ENCODE results near the gene EIF1B. TPM values are rescaled to one million over a fixed set of nuclear protein-coding genes. Genes with fewer than 3 reads are reported as not detected.

EIF1B gene
- total RNA-seq, 1 experiment from 2014 or later: 33.6 TPM

DNA sequence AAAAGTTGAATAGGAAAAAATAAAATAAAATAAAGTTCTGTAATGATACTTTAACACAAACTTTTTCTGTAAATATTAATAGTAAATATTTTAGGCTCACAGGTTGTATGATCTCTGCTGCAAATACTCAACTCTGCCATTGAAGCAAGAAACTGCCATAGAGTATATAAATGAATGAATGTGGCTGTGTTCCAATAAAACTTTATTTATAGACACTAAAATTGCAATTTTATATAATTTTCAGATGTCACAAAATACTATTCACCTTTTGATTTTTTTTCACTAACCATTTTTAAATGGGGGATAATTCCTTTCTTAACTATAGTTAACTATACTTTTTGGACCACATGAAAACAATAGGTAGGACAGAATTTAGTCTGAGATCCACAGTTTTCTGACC, 16.0 kb downstream of the EIF1B start:
- DNase-seq (ENCODE audit: low read depth, low spot score): no peak
- no peaks in the 10 kb centered on the region for H3K27me3 ChIP-seq (ENCODE audit: insufficient read depth, low read length)
- no peaks in the 10 kb centered on the region for H4K20me1 ChIP-seq (ENCODE audit: insufficient read depth)
- intact Hi-C loops (cut with micrococcal nuclease): loop anchor here (5.0 to 10.0 kb wide), 2 partner anchors 257 to 879 kb away; no protein-coding TSS in a partner anchor
- no peak overlapping the region for H3K4me3 ChIP-seq (replicated peaks in 1 of 2; ENCODE audit: low read depth in 1 of 2, low read length in 2 of 2)
- no peaks in the 10 kb centered on the region for H3K36me3 ChIP-seq (ENCODE audit: control insufficient read depth in 1 of 2, insufficient read depth in 2 of 2, low read length in 2 of 2)
- ChIA-PET CTCF (no interaction called here), POLR2A (no interaction called here), RAD21 (ENCODE audit: low non-redundant PET in 1 of 2, low total read pairs in 2 of 2, uncharacterized antibody in 2 of 2, unreplicated experiment in 2 of 2) (no interaction called here)
- no peaks in the 10 kb centered on the region for H3K4me1 ChIP-seq (ENCODE audit: control insufficient read depth in 1 of 2, insufficient read depth in 2 of 2, low read length in 2 of 2)
- TF ChIP-seq ELF1 (IDR thresholded peaks at IDR 0.05; ENCODE audit: borderline replicate concordance, low read depth) (no peak), JUND (IDR thresholded peaks at IDR 0.05) (no peak), EGR1 (IDR thresholded peaks at IDR 0.05; ENCODE audit: low read depth) (no peak), ZNF274 (IDR thresholded peaks at IDR 0.05; ENCODE audit: low read depth, low read length) (no peak), POLR2A (IDR thresholded peaks at IDR 0.05; ENCODE audit: borderline replicate concordance, extremely low read depth, insufficient read depth, insufficient read length) (no peak), EZH2 (IDR thresholded peaks at IDR 0.05) (no peak), RAD21 (IDR thresholded peaks at IDR 0.05; ENCODE audit: low read depth) (no peak), CBX3 (IDR thresholded peaks at IDR 0.05; ENCODE audit: low read depth) (no peak), YY1 (IDR thresholded peaks at IDR 0.05; ENCODE audit: extremely low read depth, insufficient replicate concordance, low read depth, low read length) (no peak), TCF7L2 (IDR thresholded peaks at IDR 0.05; ENCODE audit: borderline replicate concordance, extremely low read depth, insufficient read depth, insufficient read length) (no peak)
- TF ChIP-seq, protein P1, sequence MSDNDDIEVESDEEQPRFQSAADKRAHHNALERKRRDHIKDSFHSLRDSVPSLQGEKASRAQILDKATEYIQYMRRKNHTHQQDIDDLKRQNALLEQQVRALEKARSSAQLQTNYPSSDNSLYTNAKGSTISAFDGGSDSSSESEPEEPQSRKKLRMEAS (IDR thresholded peaks at IDR 0.05): no peak
- TF ChIP-seq, protein P2, sequence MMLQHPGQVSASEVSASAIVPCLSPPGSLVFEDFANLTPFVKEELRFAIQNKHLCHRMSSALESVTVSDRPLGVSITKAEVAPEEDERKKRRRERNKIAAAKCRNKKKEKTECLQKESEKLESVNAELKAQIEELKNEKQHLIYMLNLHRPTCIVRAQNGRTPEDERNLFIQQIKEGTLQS (IDR thresholded peaks at IDR 0.05): no peak
- no peak overlapping the region for H3K9ac ChIP-seq (ENCODE audit: low read length)
- BruUV-seq (replicated peaks): no TSS peak
- H2AFZ ChIP-seq (ENCODE audit: low read depth, low read length, poor library complexity, severe bottlenecking): no peak overlapping the region
- no peak for ATAC-seq
- H3K4me2 ChIP-seq (ENCODE audit: low read length): no peak overlapping the region
- H3K79me2 ChIP-seq (ENCODE audit: insufficient read depth, low read length): no peaks in the 10 kb centered on the region
- no peaks in the 10 kb centered on the region for H3K9me2 ChIP-seq (ENCODE audit: insufficient read depth)
- H3K27ac ChIP-seq (ENCODE audit: low read depth, low read length): no peak overlapping the region
- no peaks in the 10 kb centered on the region for H3K9me3 ChIP-seq (ENCODE audit: control insufficient read depth in 1 of 2, insufficient read depth in 1 of 2, low read depth in 1 of 2, low read length in 2 of 2)

DNA sequence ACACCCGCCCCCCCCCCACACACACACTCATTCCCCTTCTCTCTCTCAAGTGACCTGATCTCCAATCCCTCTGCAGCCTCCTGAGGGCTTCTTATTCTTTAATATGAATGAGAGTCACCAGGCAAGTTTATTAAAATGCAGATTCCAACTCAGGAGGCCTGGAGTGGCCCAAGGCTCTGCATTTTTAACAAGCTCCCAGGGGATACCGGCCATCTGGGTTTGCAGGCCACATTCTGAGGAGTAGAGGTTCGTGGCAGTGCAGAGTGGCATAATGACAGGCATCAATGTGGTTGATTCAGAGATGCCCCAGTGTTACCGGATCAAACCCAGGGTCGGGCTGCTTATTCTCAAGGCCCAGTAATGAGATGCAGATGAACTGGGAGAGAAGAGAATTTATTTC, 18.9 kb downstream of the EIF1B start:
- H4K20me1 ChIP-seq (ENCODE audit: insufficient read depth): no peaks in the 10 kb centered on the region
- H3K79me2 ChIP-seq (ENCODE audit: insufficient read depth, low read length): no peaks in the 10 kb centered on the region
- BruUV-seq (replicated peaks): no TSS peak
- H3K4me1 ChIP-seq (ENCODE audit: control insufficient read depth in 1 of 2, insufficient read depth in 2 of 2, low read length in 2 of 2): no peaks in the 10 kb centered on the region
- DNase-seq (ENCODE audit: low read depth, low spot score): no peak
- no peak overlapping the region for H3K4me2 ChIP-seq (ENCODE audit: low read length)
- no peak for ATAC-seq
- no peak overlapping the region for H3K4me3 ChIP-seq (replicated peaks in 1 of 2; ENCODE audit: low read depth in 1 of 2, low read length in 2 of 2)
- H3K27ac ChIP-seq (ENCODE audit: low read depth, low read length): no peak overlapping the region
- no peaks in the 10 kb centered on the region for H3K27me3 ChIP-seq (ENCODE audit: insufficient read depth, low read length)
- H3K9me3 ChIP-seq (ENCODE audit: control insufficient read depth in 1 of 2, insufficient read depth in 1 of 2, low read depth in 1 of 2, low read length in 2 of 2): no peaks in the 10 kb centered on the region
- H3K9ac ChIP-seq (ENCODE audit: low read length): no peak overlapping the region
- ChIA-PET CTCF (no interaction called here), POLR2A (no interaction called here), RAD21 (ENCODE audit: low non-redundant PET in 1 of 2, low total read pairs in 2 of 2, uncharacterized antibody in 2 of 2, unreplicated experiment in 2 of 2) (no interaction called here)
- no peaks in the 10 kb centered on the region for H3K36me3 ChIP-seq (ENCODE audit: control insufficient read depth in 1 of 2, insufficient read depth in 2 of 2, low read length in 2 of 2)
- H3K9me2 ChIP-seq (ENCODE audit: insufficient read depth): no peaks in the 10 kb centered on the region
- no peak overlapping the region for H2AFZ ChIP-seq (ENCODE audit: low read depth, low read length, poor library complexity, severe bottlenecking)
- intact Hi-C loops (cut with micrococcal nuclease): loop anchor here (5.0 to 10.0 kb wide), 2 partner anchors 254 to 876 kb away; no protein-coding TSS in a partner anchor
- TF ChIP-seq, protein P1 (IDR thresholded peaks at IDR 0.05): no peak
- TF ChIP-seq SRF (IDR thresholded peaks at IDR 0.05; ENCODE audit: low read depth) (no peak), RAD21 (IDR thresholded peaks at IDR 0.05; ENCODE audit: low read depth) (no peak), YY1 (IDR thresholded peaks at IDR 0.05; ENCODE audit: extremely low read depth, insufficient replicate concordance, low read depth, low read length) (no peak), EZH2phosphoT487 (IDR thresholded peaks at IDR 0.05; ENCODE audit: borderline replicate concordance) (no peak), SIN3A (IDR thresholded peaks at IDR 0.05; ENCODE audit: low read depth) (no peak), CBX3 (IDR thresholded peaks at IDR 0.05; ENCODE audit: low read depth) (no peak)
- TF ChIP-seq, protein P3, sequence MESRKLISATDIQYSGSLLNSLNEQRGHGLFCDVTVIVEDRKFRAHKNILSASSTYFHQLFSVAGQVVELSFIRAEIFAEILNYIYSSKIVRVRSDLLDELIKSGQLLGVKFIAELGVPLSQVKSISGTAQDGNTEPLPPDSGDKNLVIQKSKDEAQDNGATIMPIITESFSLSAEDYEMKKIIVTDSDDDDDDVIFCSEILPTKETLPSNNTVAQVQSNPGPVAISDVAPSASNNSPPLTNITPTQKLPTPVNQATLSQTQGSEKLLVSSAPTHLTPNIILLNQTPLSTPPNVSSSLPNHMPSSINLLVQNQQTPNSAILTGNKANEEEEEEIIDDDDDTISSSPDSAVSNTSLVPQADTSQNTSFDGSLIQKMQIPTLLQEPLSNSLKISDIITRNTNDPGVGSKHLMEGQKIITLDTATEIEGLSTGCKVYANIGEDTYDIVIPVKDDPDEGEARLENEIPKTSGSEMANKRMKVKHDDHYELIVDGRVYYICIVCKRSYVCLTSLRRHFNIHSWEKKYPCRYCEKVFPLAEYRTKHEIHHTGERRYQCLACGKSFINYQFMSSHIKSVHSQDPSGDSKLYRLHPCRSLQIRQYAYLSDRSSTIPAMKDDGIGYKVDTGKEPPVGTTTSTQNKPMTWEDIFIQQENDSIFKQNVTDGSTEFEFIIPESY (IDR thresholded peaks at IDR 0.05; ENCODE audit: extremely low read depth, insufficient replicate concordance, low read length): no peak
